CD4-positive, alpha-beta T cell (primary cell): ENCODE results near the gene PLAAT1. TPM values are rescaled to one million over a fixed set of nuclear protein-coding genes. Genes with fewer than 3 reads are reported as not detected.

Source experiments
- ATAC-seq: fragments of 200-7000 bp; cut with Tn5 transposase; one replicate; pipeline ENCODE4 v1.10.0; 2022; ENCODE audit warnings: mild to moderate bottlenecking; ENCODE audit not compliant: poor library complexity
- CTCF ChIA-PET: fragments of 350-600 bp; sonication (Branson Sonifier 250); formaldehyde crosslinking; loops from one replicate; lab custom pipeline; 2021; ENCODE audit warnings: antibody characterized with exemption, inconsistent platforms; lab: Charles Lee
- POLR2A ChIA-PET: fragments of 350-600 bp; sonication (Branson Sonifier 250); formaldehyde crosslinking; loops from one replicate; lab custom pipeline; 2021; ENCODE audit warnings: antibody characterized with exemption, inconsistent platforms; lab: Charles Lee
- DNase-seq, 14 experiments: peaks; one replicate each; pipeline ENCODE4 v3.0.0-alpha.2; 2013 to 2020; ENCODE audit warnings: mixed read lengths in 2 of 14
- H3K27ac ChIP-seq, 2 donors: one replicate each; pipeline versions ENCODE4 v1.5.1 to v1.7.0; 2013; ENCODE audit warnings: low read length in 2 of 2, low read depth in 1 of 2, mild to moderate bottlenecking in 1 of 2
- H3K27me3 ChIP-seq, 2 experiments: 1 replicate in 1 of 2; 2 replicates in 1 of 2; pipeline versions ENCODE4 v1.6.1 to v1.7.0; 2013; ENCODE audit warnings: low read length in 2 of 2, control low read depth in 1 of 2, mild to moderate bottlenecking in 1 of 2, moderate library complexity in 1 of 2; ENCODE audit not compliant: insufficient read depth in 2 of 2, control insufficient read depth in 1 of 2
- H3K36me3 ChIP-seq: one replicate; pipeline ENCODE4 v1.6.1; 2013; ENCODE audit warnings: low read length, control low read depth; ENCODE audit not compliant: insufficient read depth
- H3K4me1 ChIP-seq: one replicate; pipeline ENCODE4 v1.6.1; 2013; ENCODE audit warnings: low read length, control low read depth; ENCODE audit not compliant: insufficient read depth
- H3K4me3 ChIP-seq: one replicate; pipeline ENCODE4 v1.5.1; 2013; ENCODE audit warnings: mild to moderate bottlenecking, low read length, moderate library complexity
- H3K9me3 ChIP-seq, 2 experiments: 1 replicate in 1 of 2; 2 replicates in 1 of 2; pipeline versions ENCODE4 v1.6.1 to v1.7.0; 2013; ENCODE audit warnings: low read length in 2 of 2, mild to moderate bottlenecking in 2 of 2, control low read depth in 1 of 2, moderate library complexity in 1 of 2; ENCODE audit not compliant: control insufficient read depth in 1 of 2, insufficient read depth in 1 of 2
- H3K27ac Mint-ChIP-seq: one replicate; pipeline ENCODE4 v1.8.0; 2020; ENCODE audit warnings: mixed read lengths
- H3K27me3 Mint-ChIP-seq: one replicate; pipeline ENCODE4 v1.8.0; 2021; ENCODE audit warnings: mixed read lengths
- H3K36me3 Mint-ChIP-seq: one replicate; pipeline ENCODE4 v1.8.0; 2021; ENCODE audit warnings: low read depth, mixed read lengths
- H3K4me1 Mint-ChIP-seq: one replicate; pipeline ENCODE4 v1.8.0; 2021; ENCODE audit warnings: low read depth, mixed read lengths
- H3K4me3 Mint-ChIP-seq: one replicate; pipeline ENCODE4 v1.8.0; 2020; ENCODE audit warnings: mild to moderate bottlenecking, mixed read lengths
- H3K9me3 Mint-ChIP-seq: one replicate; pipeline ENCODE4 v1.8.0; 2020; ENCODE audit warnings: mixed read lengths
- intact Hi-C, 2 experiments: fragments of 100-400 bp; cut with DNase I in 1 of 2; cut with micrococcal nuclease in 1 of 2; formaldehyde crosslinking; loops; one replicate each; pipeline versions ENCODE4 v1.15.1 to v1.9.0; 2023 to 2025; cut with DNase I, micrococcal nuclease
- total RNA-seq, 174 experiments: library from RNA in 2 of 174; stranded (reverse) in 2 of 174; gene quantifications; one replicate each; pipeline ENCODE4 v1.2.3 and lab custom pipeline; 2021 to 2026
- TF ChIP-seq, protein P1 (sequence below): fragments of 200-600 bp; IDR thresholded peaks from one replicate; pipeline ENCODE4 v1.8.0; 2022; ENCODE audit warnings: antibody characterized with exemption, mild to moderate bottlenecking

PLAAT1 gene
- total RNA-seq, 2 experiments from 2014 or later = not detected

DNA sequence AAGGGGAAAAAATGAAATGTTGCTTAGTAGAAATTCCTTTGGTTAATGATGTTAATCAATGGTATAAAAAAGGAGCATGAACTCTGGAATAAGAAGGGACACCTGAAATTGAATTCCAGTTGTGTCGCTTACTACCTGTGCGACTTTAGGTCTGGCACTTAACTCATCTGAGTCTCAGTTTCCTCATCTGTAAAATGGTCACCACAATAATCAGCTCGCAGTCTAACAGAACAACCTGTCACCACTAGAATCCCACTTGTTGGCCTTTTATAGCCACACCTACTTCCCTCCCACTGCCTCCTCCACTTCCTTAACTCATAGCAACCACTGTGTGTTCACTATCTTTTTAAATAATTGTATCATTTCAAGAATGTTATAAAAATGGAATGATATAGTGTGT is 2.5 kb downstream of the PLAAT1 start:
- H3K27me3 ChIP-seq = peaks cover 23 to 44% of the 10 kb centered on the region in 2 experiments
- H3K9me3 ChIP-seq = peaks cover 8 to 12% of the 10 kb centered on the region in 2 experiments
- DNase-seq (no peak), ATAC-seq (no peak)
- no peak overlapping the region for H3K27ac ChIP-seq
- TF ChIP-seq, protein P1, sequence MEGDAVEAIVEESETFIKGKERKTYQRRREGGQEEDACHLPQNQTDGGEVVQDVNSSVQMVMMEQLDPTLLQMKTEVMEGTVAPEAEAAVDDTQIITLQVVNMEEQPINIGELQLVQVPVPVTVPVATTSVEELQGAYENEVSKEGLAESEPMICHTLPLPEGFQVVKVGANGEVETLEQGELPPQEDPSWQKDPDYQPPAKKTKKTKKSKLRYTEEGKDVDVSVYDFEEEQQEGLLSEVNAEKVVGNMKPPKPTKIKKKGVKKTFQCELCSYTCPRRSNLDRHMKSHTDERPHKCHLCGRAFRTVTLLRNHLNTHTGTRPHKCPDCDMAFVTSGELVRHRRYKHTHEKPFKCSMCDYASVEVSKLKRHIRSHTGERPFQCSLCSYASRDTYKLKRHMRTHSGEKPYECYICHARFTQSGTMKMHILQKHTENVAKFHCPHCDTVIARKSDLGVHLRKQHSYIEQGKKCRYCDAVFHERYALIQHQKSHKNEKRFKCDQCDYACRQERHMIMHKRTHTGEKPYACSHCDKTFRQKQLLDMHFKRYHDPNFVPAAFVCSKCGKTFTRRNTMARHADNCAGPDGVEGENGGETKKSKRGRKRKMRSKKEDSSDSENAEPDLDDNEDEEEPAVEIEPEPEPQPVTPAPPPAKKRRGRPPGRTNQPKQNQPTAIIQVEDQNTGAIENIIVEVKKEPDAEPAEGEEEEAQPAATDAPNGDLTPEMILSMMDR = no peak
- CTCF ChIA-PET = no interaction called here
- no peaks in the 10 kb centered on the region for H3K4me1 Mint-ChIP-seq
- H3K36me3 ChIP-seq = no peaks in the 10 kb centered on the region
- no peaks in the 10 kb centered on the region for H3K36me3 Mint-ChIP-seq
- intact Hi-C loops = no loop called here
- H3K9me3 Mint-ChIP-seq = peaks cover 9% of the 10 kb centered on the region
- no peak overlapping the region for H3K4me3 Mint-ChIP-seq
- H3K27ac Mint-ChIP-seq = no peak overlapping the region
- peaks cover 3% of the 10 kb centered on the region for H3K4me1 ChIP-seq
- POLR2A ChIA-PET = no interaction called here
- H3K4me3 ChIP-seq = no peak overlapping the region
- H3K27me3 Mint-ChIP-seq = peaks cover 64% of the 10 kb centered on the region

GRCh38 chr3:193248848-193249468 is 7.9 kb downstream of the PLAAT1 start:
- DNase-seq (no peak), ATAC-seq (no peak)
- CTCF ChIA-PET = no interaction called here
- Mint-ChIP-seq H3K9me3 (peaks cover 26% of the 10 kb centered on the region), H3K4me1 (no peaks in the 10 kb centered on the region), H3K36me3 (no peaks in the 10 kb centered on the region), H3K27ac (no peak overlapping the region), H3K27me3 (peaks cover 19% of the 10 kb centered on the region), H3K4me3 (no peak overlapping the region)
- H3K27me3 ChIP-seq = peaks cover 0 to 12% of the 10 kb centered on the region in 2 experiments
- no peaks in the 10 kb centered on the region for H3K4me1 ChIP-seq
- POLR2A ChIA-PET = no interaction called here
- peaks cover 0 to 39% of the 10 kb centered on the region in 2 experiments for H3K9me3 ChIP-seq
- intact Hi-C loops = no loop called here
- H3K4me3 ChIP-seq = no peak overlapping the region
- no peaks in the 10 kb centered on the region for H3K36me3 ChIP-seq
- H3K27ac ChIP-seq = no peak overlapping the region
- TF ChIP-seq, protein P1 = no peak

- Histone ChIP-seq H3K27ac (no peak overlapping the region), H3K4me3 (no peak overlapping the region), H3K4me1 (no peaks in the 10 kb centered on the region), H3K27me3 (peaks cover 0 to 7% of the 10 kb centered on the region in 2 experiments), H3K36me3 (no peaks in the 10 kb centered on the region), H3K9me3 (peaks cover 0 to 39% of the 10 kb centered on the region in 2 experiments)
- Mint-ChIP-seq H3K4me3 (no peak overlapping the region), H3K4me1 (no peaks in the 10 kb centered on the region), H3K27me3 (peaks cover 19% of the 10 kb centered on the region), H3K9me3 (peaks cover 26% of the 10 kb centered on the region), H3K36me3 (no peaks in the 10 kb centered on the region), H3K27ac (no peak overlapping the region)
- POLR2A ChIA-PET = no interaction called here
- intact Hi-C loops = no loop called here
- ATAC-seq (no peak), DNase-seq (no peak)
- TF ChIP-seq, protein P1 = no peak
- CTCF ChIA-PET = no interaction called here
Observed at GRCh38 chr3:193250492-193250891, 9.5 kb downstream of the PLAAT1 start.
